PC-9 (cell line): ENCODE data around the gene NCKAP1.

Experiments
- CTCF ChIP-seq: fragments of 200-600 bp; sonication (generic); conservative IDR thresholded peaks from 2 replicates; pipeline ENCODE4 v1.6.1; 2017; ENCODE audit warnings: mixed run types, antibody characterized with exemption, mild to moderate bottlenecking, moderate library complexity
- EZH2 ChIP-seq: fragments of 200-600 bp; sonication (generic); IDR thresholded peaks from 2 replicates; pipeline ENCODE4 v1.8.0; 2017; ENCODE audit warnings: antibody characterized with exemption, low read depth

- no peak for TF ChIP-seq CTCF
- no peak for TF ChIP-seq EZH2
Observed at GRCh38 chr2:183081911-183082310, 43.7 kb upstream of the NCKAP1 start.
